H9 (cell line): Measurements from ENCODE around the gene ZNF783. TPM values are rescaled to one million over a fixed set of nuclear protein-coding genes. Genes with fewer than 3 reads are reported as not detected.
A peak's percentile ranks its signal among the peaks of the same experiment; 100 is the strongest.

Experiments
- DNase-seq: peaks from one replicate; pipeline ENCODE4 v3.0.0-alpha.2; 2017
- H2AFZ ChIP-seq: one replicate; pipeline ENCODE4 v1.6.1; 2013; ENCODE audit warnings: mild to moderate bottlenecking, low read length, control low read depth, moderate library complexity
- H2AK5ac ChIP-seq: 2 replicates; pipeline ENCODE4 v1.6.1; 2013; ENCODE audit warnings: low read length, control low read depth, mixed read lengths; ENCODE audit not compliant: insufficient read length
- H2BK120ac ChIP-seq: one replicate; pipeline ENCODE4 v1.6.1; 2013; ENCODE audit warnings: low read depth, mild to moderate bottlenecking, low read length, control low read depth, inconsistent platforms; ENCODE audit not compliant: poor library complexity, severe bottlenecking
- H2BK12ac ChIP-seq: 2 replicates; pipeline ENCODE4 v1.6.1; 2013; ENCODE audit warnings: low read length, control low read depth, mixed read lengths, low read depth; ENCODE audit not compliant: insufficient read length
- H2BK15ac ChIP-seq: 2 replicates; pipeline ENCODE4 v1.6.1; 2013; ENCODE audit warnings: low read depth, low read length, control low read depth
- H2BK20ac ChIP-seq: one replicate; pipeline ENCODE4 v1.6.1; 2013; ENCODE audit warnings: low read depth, mild to moderate bottlenecking, low read length, control low read depth, inconsistent platforms; ENCODE audit not compliant: poor library complexity, severe bottlenecking
- H2BK5ac ChIP-seq: 2 replicates; pipeline ENCODE4 v1.6.1; 2013; ENCODE audit warnings: low read length, control low read depth, mixed read lengths; ENCODE audit not compliant: insufficient read length
- H3K14ac ChIP-seq: 2 replicates; pipeline ENCODE4 v1.6.1; 2013; ENCODE audit warnings: low read length, control low read depth; ENCODE audit not compliant: insufficient read depth
- H3K18ac ChIP-seq: 2 replicates; pipeline ENCODE4 v1.6.1; 2013; ENCODE audit warnings: low read depth, mild to moderate bottlenecking, mixed read lengths, low read length, control low read depth; ENCODE audit not compliant: insufficient read length
- H3K23ac ChIP-seq: 2 replicates; pipeline ENCODE4 v1.6.1; 2013; ENCODE audit warnings: low read length, control low read depth, mixed read lengths, low read depth; ENCODE audit not compliant: insufficient read length
- H3K23me2 ChIP-seq: 2 replicates; pipeline ENCODE4 v1.6.1; 2013; ENCODE audit warnings: low read depth, mild to moderate bottlenecking, mixed read lengths, low read length, control low read depth; ENCODE audit not compliant: insufficient read length, poor library complexity, severe bottlenecking
- H3K27ac ChIP-seq: 2 replicates; pipeline ENCODE4 v1.5.1; 2013; ENCODE audit warnings: low read length, control low read depth, mixed read lengths, low read depth; ENCODE audit not compliant: insufficient read length
- H3K27me3 ChIP-seq: 2 replicates; pipeline ENCODE4 v1.6.1; 2013; ENCODE audit warnings: low read length, control low read depth, inconsistent platforms; ENCODE audit not compliant: insufficient read depth
- H3K4ac ChIP-seq: 2 replicates; pipeline ENCODE4 v1.6.1; 2013; ENCODE audit warnings: low read depth, mild to moderate bottlenecking, control low read depth, inconsistent platforms, low read length, moderate library complexity
- H3K4me1 ChIP-seq: 2 replicates; pipeline ENCODE4 v1.6.1; 2013; ENCODE audit warnings: low read length, control low read depth, inconsistent platforms; ENCODE audit not compliant: insufficient read depth
- H3K4me2 ChIP-seq: 2 replicates; pipeline ENCODE4 v1.6.1; 2013; ENCODE audit warnings: low read length, control low read depth, mixed read lengths; ENCODE audit not compliant: insufficient read length, insufficient read depth
- H3K56ac ChIP-seq: 2 replicates; pipeline ENCODE4 v1.6.1; 2013; ENCODE audit warnings: low read depth, mild to moderate bottlenecking, mixed read lengths, low read length, control low read depth; ENCODE audit not compliant: insufficient read length
- H3K79me1 ChIP-seq: 2 replicates; pipeline ENCODE4 v1.6.1; 2013; ENCODE audit warnings: low read depth, mild to moderate bottlenecking, moderate library complexity, low read length, control low read depth, inconsistent platforms; ENCODE audit not compliant: insufficient read depth, poor library complexity, severe bottlenecking
- H3K79me2 ChIP-seq: 2 replicates; pipeline ENCODE4 v1.6.1; 2013; ENCODE audit warnings: low read length, control low read depth, inconsistent platforms; ENCODE audit not compliant: insufficient read depth
- H3K9ac ChIP-seq: 2 replicates; pipeline ENCODE4 v1.6.1; 2013; ENCODE audit warnings: low read length, control low read depth, mixed read lengths; ENCODE audit not compliant: insufficient read length; ENCODE audit errors: extremely low read depth
- H3K9me3 ChIP-seq: one replicate; pipeline ENCODE4 v1.6.1; 2013; ENCODE audit warnings: low read depth, low read length, inconsistent platforms; ENCODE audit not compliant: control insufficient read depth
- H3T11ph ChIP-seq: one replicate; pipeline ENCODE4 v1.6.1; 2013; ENCODE audit warnings: mild to moderate bottlenecking, low read length, control low read depth, inconsistent platforms
- H4K20me1 ChIP-seq: one replicate; pipeline ENCODE4 v1.6.1; 2013; ENCODE audit not compliant: control insufficient read depth, insufficient read length, insufficient read depth
- H4K5ac ChIP-seq: 2 replicates; pipeline ENCODE4 v1.6.1; 2013; ENCODE audit warnings: low read depth, mild to moderate bottlenecking, mixed read lengths, low read length, control low read depth; ENCODE audit not compliant: insufficient read length
- H4K8ac ChIP-seq: replicated peaks from 2 replicates; pipeline ENCODE4 v1.6.1; 2013; ENCODE audit warnings: low read length, control low read depth, mixed read lengths, low read depth; ENCODE audit not compliant: insufficient read length
- H4K91ac ChIP-seq: 2 replicates; pipeline ENCODE4 v1.6.1; 2013; ENCODE audit warnings: low read depth, mild to moderate bottlenecking, moderate library complexity, mixed read lengths, low read length, control low read depth; ENCODE audit not compliant: insufficient read length
- H3K27ac Mint-ChIP-seq, 3 experiments: 2 replicates in 2 of 3; 3 replicates in 1 of 3; pipeline ENCODE4 v1.8.0; 2020 to 2021; ENCODE audit warnings: mixed read lengths in 3 of 3, mild to moderate bottlenecking in 1 of 3, moderate library complexity in 1 of 3
- H3K27me3 Mint-ChIP-seq: 2 replicates; pipeline ENCODE4 v1.8.0; 2021; ENCODE audit warnings: low read depth, mild to moderate bottlenecking, moderate library complexity, mixed read lengths
- H3K36me3 Mint-ChIP-seq, 3 experiments: 2 replicates in 2 of 3; 3 replicates in 1 of 3; pipeline ENCODE4 v1.8.0; 2020 to 2021; ENCODE audit warnings: low read depth in 3 of 3, mixed read lengths in 3 of 3; ENCODE audit not compliant: insufficient read depth in 1 of 3
- H3K4me1 Mint-ChIP-seq, 2 experiments: 2 replicates each; pipeline ENCODE4 v1.8.0; 2020; ENCODE audit warnings: mixed read lengths in 2 of 2
- H3K4me3 Mint-ChIP-seq, 2 experiments: 2 replicates in 1 of 2; 3 replicates in 1 of 2; pipeline ENCODE4 v1.8.0; 2020 to 2021; ENCODE audit warnings: mild to moderate bottlenecking in 2 of 2, mixed read lengths in 2 of 2, moderate library complexity in 1 of 2
- H3K9me3 Mint-ChIP-seq, 2 experiments: 2 replicates in 1 of 2; 3 replicates in 1 of 2; pipeline ENCODE4 v1.8.0; 2020; ENCODE audit warnings: mild to moderate bottlenecking in 2 of 2, mixed read lengths in 2 of 2, moderate library complexity in 1 of 2
- CTCF ChIP-seq: fragments of 200-600 bp; sonication (generic); conservative IDR thresholded peaks from 3 replicates; pipeline ENCODE4 v1.8.0; 2021; ENCODE audit warnings: antibody characterized with exemption, mild to moderate bottlenecking
- WGBS: extraction: QIAGEN DNeasy Blood & Tissue Kit; methylation state at CpG from one replicate; pipeline ENCODE4 v1.1.7; 2013; ENCODE audit warnings: missing lambda C conversion rate, low lambda C conversion rate, mixed read lengths; ENCODE audit not compliant: insufficient read length; ENCODE audit errors: extremely low coverage; 5-methylcytosine and 5-hydroxymethylcytosine counted together
- total RNA-seq: library from RNA; stranded (reverse); gene quantifications from 2 replicates; pipeline ENCODE4 v1.2.1, GENCODE V29; 2021

Gene ZNF783
- total RNA-seq, 1 experiment from 2014 or later = 13.6 TPM

- Histone ChIP-seq H3K4ac (no peak overlapping the region), H3K23me2 (peaks cover 10% of the 10 kb centered on the region), H4K91ac (no peak overlapping the region), H2BK5ac (no peak overlapping the region), H3K56ac (no peak overlapping the region), H3K9me3 (no peaks in the 10 kb centered on the region), H3K14ac (no peak overlapping the region), H3K4me2 (no peak overlapping the region), H3K9ac (no peak overlapping the region), H3K18ac (no peak overlapping the region), H2AFZ (no peak overlapping the region), H3K23ac (no peak overlapping the region), H2AK5ac (no peak overlapping the region), H3K79me2 (no peaks in the 10 kb centered on the region), H4K8ac (no peak overlapping the region), H3K4me1 (no peaks in the 10 kb centered on the region; the same call in 1 of the 2 replicates), H2BK20ac (no peak overlapping the region), H2BK15ac (no peak overlapping the region), H4K20me1 (no peaks in the 10 kb centered on the region), H2BK120ac (no peak overlapping the region), H3K79me1 (no peaks in the 10 kb centered on the region), H3K27ac (no peak overlapping the region), H2BK12ac (no peak overlapping the region), H3K27me3 (no peaks in the 10 kb centered on the region), H4K5ac (no peak overlapping the region), H3T11ph (no peak overlapping the region)
- H3K4me1 Mint-ChIP-seq = peaks cover 16 to 23% of the 10 kb centered on the region in 2 experiments
- H3K36me3 Mint-ChIP-seq = peaks cover 2 to 12% (median 3%) of the 10 kb centered on the region in 3 experiments; a peak in 4 of 7 replicates
- WGBS = no CpG with 5 or more reads among the region's 10 CpGs
- TF ChIP-seq CTCF = no peak
- H3K27me3 Mint-ChIP-seq = peaks cover 12% of the 10 kb centered on the region
- peak overlapping the region in 1 of 3 experiments; percentile 52; a peak in 1 of 7 replicates for H3K27ac Mint-ChIP-seq
- H3K4me3 Mint-ChIP-seq = no peak overlapping the region
- no peak for DNase-seq
- no peaks in the 10 kb centered on the region for H3K9me3 Mint-ChIP-seq
Measured at GRCh38 chr7:149287622-149288021, 25.6 kb downstream of the ZNF783 start.
